ENCODE data around the gene MAP10.

DNA sequence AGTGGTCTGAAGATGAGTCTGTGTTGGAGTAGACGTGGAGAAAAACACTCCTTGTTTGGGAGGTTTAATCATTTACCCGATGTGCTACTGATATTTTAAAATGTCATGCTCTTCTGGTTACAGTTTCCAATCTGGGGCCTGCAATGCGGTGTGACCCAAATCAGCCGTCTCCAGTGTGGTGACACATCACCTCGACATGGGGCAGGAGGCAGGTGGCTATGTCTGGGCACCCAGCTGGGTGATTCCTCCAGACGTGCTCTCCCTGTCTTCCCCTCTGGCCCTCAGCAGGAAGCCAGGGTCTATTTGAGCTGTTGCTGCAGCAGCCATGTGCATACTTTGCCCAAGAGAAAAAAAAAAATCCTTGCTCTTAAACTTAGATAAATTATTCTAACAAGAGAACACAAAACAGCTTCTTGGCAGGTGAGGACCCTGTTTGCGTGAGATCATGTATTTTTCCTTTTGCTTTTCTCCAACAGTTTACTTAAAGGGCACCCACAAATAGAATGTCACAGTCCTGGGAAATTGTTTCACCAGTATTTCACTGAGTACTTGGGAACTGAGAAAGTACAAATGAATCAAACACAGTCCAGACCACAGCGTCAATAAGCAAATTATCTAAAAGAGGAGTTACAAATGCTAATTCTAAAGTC is 38.9 kb upstream of the MAP10 start:
- no peak for TF ChIP-seq YY1 (IDR thresholded peaks at IDR 0.05; ENCODE audit: insufficient read depth, insufficient read length)
- no peak for TF ChIP-seq ZNF274 (IDR thresholded peaks at IDR 0.05; ENCODE audit: low read depth, low read length)
- TF ChIP-seq SUZ12 (IDR thresholded peaks at IDR 0.05; ENCODE audit: extremely low read depth, insufficient read depth, insufficient read length), result no peak

All from NT2/D1 (cell line).